T follicular helper cell (primary cell): ENCODE data around the gene TWIST1.

Source experiments
- DNase-seq: peaks from one replicate; pipeline ENCODE4 v3.0.0-alpha.2; 2020; ENCODE audit warnings: low read depth

TWIST1 gene

GRCh38 chr7:19113002-19113350 lies 4.5 kb downstream of the TWIST1 start:
- DNase-seq: no peak

- no peak for DNase-seq
These were observed 5.0 kb downstream of the TWIST1 start for GRCh38 chr7:19112274-19113001.

GRCh38 chr7:19111474-19112273 lies 5.8 kb downstream of the TWIST1 start:
- no peak for DNase-seq

- no peak for DNase-seq
These were observed 6.7 kb downstream of the TWIST1 start for GRCh38 chr7:19110776-19111175.

- no peak for DNase-seq
These were observed 7.3 kb downstream of the TWIST1 start for GRCh38 chr7:19110026-19110730.

GRCh38 chr7:19109000-19109946 lies 8.2 kb downstream of the TWIST1 start:
- DNase-seq: no peak

GRCh38 chr7:19107356-19108146 lies 9.9 kb downstream of the TWIST1 start:
- no peak for DNase-seq

GRCh38 chr7:19107081-19107355 lies 10.4 kb downstream of the TWIST1 start:
- DNase-seq: no peak

- DNase-seq: no peak
These were observed 11.0 kb downstream of the TWIST1 start for GRCh38 chr7:19106241-19107080.

- DNase-seq: no peak
These were observed 11.9 kb downstream of the TWIST1 start for GRCh38 chr7:19105546-19105945.

- DNase-seq: no peak
These were observed 12.6 kb downstream of the TWIST1 start for GRCh38 chr7:19104811-19105210.

GRCh38 chr7:19102884-19103283 lies 14.6 kb downstream of the TWIST1 start:
- DNase-seq: no peak

GRCh38 chr7:19101909-19102308 lies 15.5 kb downstream of the TWIST1 start:
- no peak for DNase-seq

GRCh38 chr7:19101472-19101871 lies 16.0 kb downstream of the TWIST1 start:
- DNase-seq: no peak

- DNase-seq: no peak
These were observed 17.5 kb downstream of the TWIST1 start for GRCh38 chr7:19099924-19100323.

- DNase-seq: no peak
These were observed 18.2 kb downstream of the TWIST1 start for GRCh38 chr7:19099194-19099593.

GRCh38 chr7:19098510-19098909 lies 18.9 kb downstream of the TWIST1 start:
- no peak for DNase-seq

GRCh38 chr7:19097165-19098055 lies 20.0 kb downstream of the TWIST1 start:
- no peak for DNase-seq

- no peak for DNase-seq
These were observed 22.0 kb downstream of the TWIST1 start for GRCh38 chr7:19095353-19095860.
